Peyer's patch (tissue), 4 donors: ENCODE data around the gene RGS5.

Experiments
- POLR2A ChIP-seq, 2 donors: fragments of 450-650 bp; IDR thresholded peaks; one replicate each; pipeline ENCODE4 v1.5.1; 2017; ENCODE audit warnings: antibody characterized with exemption in 2 of 2, mild to moderate bottlenecking in 2 of 2, moderate library complexity in 2 of 2
- TF ChIP-seq, protein P1 (sequence below), 6 experiments: fragments of 450-650 bp in 4 of 6; fragments of 200-600 bp in 2 of 6; sonication (generic) in 1 of 6; IDR thresholded peaks; one replicate each; pipeline ENCODE4 v1.5.1; 2017 to 2019; ENCODE audit warnings: antibody characterized with exemption in 6 of 6, mild to moderate bottlenecking in 3 of 6, moderate library complexity in 1 of 6

- TF ChIP-seq POLR2A (IDR thresholded peaks at IDR 0.05): no peak
- TF ChIP-seq, protein P1, sequence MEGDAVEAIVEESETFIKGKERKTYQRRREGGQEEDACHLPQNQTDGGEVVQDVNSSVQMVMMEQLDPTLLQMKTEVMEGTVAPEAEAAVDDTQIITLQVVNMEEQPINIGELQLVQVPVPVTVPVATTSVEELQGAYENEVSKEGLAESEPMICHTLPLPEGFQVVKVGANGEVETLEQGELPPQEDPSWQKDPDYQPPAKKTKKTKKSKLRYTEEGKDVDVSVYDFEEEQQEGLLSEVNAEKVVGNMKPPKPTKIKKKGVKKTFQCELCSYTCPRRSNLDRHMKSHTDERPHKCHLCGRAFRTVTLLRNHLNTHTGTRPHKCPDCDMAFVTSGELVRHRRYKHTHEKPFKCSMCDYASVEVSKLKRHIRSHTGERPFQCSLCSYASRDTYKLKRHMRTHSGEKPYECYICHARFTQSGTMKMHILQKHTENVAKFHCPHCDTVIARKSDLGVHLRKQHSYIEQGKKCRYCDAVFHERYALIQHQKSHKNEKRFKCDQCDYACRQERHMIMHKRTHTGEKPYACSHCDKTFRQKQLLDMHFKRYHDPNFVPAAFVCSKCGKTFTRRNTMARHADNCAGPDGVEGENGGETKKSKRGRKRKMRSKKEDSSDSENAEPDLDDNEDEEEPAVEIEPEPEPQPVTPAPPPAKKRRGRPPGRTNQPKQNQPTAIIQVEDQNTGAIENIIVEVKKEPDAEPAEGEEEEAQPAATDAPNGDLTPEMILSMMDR (IDR thresholded peaks at IDR 0.05): no peak
Measured at GRCh38 chr1:163166886-163167555, 35.7 kb downstream of the RGS5 start.
